Parathyroid adenoma (tissue), 2 donors: ENCODE data around the gene MAN1A1.

Experiments used
- H2AFZ ChIP-seq: fragments of 300-600 bp; sonication (generic); one replicate; pipeline ENCODE4 v1.7.0; 2017; ENCODE audit warnings: antibody characterized with exemption, mild to moderate bottlenecking
- H3K27ac ChIP-seq: fragments of 300-600 bp; sonication (generic); one replicate; pipeline ENCODE4 v1.7.0; 2017
- H3K27me3 ChIP-seq: fragments of 300-600 bp; sonication (generic); one replicate; pipeline ENCODE4 v1.7.0; 2017; ENCODE audit warnings: low read length; ENCODE audit not compliant: control insufficient read depth, insufficient read depth
- H3K36me3 ChIP-seq: fragments of 300-600 bp; sonication (generic); one replicate; pipeline ENCODE4 v1.7.0; 2017; ENCODE audit warnings: low read length; ENCODE audit not compliant: control insufficient read depth, insufficient read depth
- H3K4me1 ChIP-seq: fragments of 300-600 bp; sonication (generic); one replicate; pipeline ENCODE4 v1.7.0; 2017; ENCODE audit warnings: control low read depth
- H3K4me2 ChIP-seq: fragments of 300-600 bp; sonication (generic); one replicate; pipeline ENCODE4 v1.7.0; 2017; ENCODE audit warnings: low read length
- H3K4me3 ChIP-seq: fragments of 300-600 bp; sonication (generic); one replicate; pipeline ENCODE4 v1.7.0; 2017; ENCODE audit warnings: low read depth, low read length
- H3K79me2 ChIP-seq: fragments of 300-600 bp; sonication (generic); one replicate; pipeline ENCODE4 v1.7.0; 2017; ENCODE audit warnings: control low read depth
- H3K9ac ChIP-seq: fragments of 300-600 bp; sonication (generic); one replicate; pipeline ENCODE4 v1.7.0; 2017; ENCODE audit warnings: mild to moderate bottlenecking
- H3K9me3 ChIP-seq: fragments of 300-600 bp; sonication (generic); one replicate; pipeline ENCODE4 v1.7.0; 2017; ENCODE audit warnings: low read length; ENCODE audit not compliant: control insufficient read depth
- CTCF ChIP-seq: fragments of 300-600 bp; sonication (generic); IDR thresholded peaks from one replicate; pipeline ENCODE4 v1.7.0; 2017; ENCODE audit warnings: antibody characterized with exemption, mild to moderate bottlenecking
- donor health status: primary hyperparathyroidism.

Gene MAN1A1

GRCh38 chr6:119339941-119340456 lies 9.6 kb downstream of the MAN1A1 start:
- no peaks in the 10 kb centered on the region for H3K9me3 ChIP-seq
- no peak overlapping the region for H2AFZ ChIP-seq
- no peaks in the 10 kb centered on the region for H3K27me3 ChIP-seq
- no peak overlapping the region for H3K9ac ChIP-seq
- TF ChIP-seq CTCF, result no peak
- no peak overlapping the region for H3K4me2 ChIP-seq
- no peaks in the 10 kb centered on the region for H3K79me2 ChIP-seq
- no peaks in the 10 kb centered on the region for H3K4me1 ChIP-seq
- H3K36me3 ChIP-seq, result no peaks in the 10 kb centered on the region
- H3K4me3 ChIP-seq, result no peak overlapping the region
- no peak overlapping the region for H3K27ac ChIP-seq

- Histone ChIP-seq H3K27me3 (no peaks in the 10 kb centered on the region), H3K27ac (no peak overlapping the region), H3K4me1 (no peaks in the 10 kb centered on the region), H3K79me2 (no peaks in the 10 kb centered on the region), H3K9ac (no peak overlapping the region), H2AFZ (no peak overlapping the region), H3K9me3 (no peaks in the 10 kb centered on the region), H3K4me3 (no peak overlapping the region), H3K36me3 (no peaks in the 10 kb centered on the region), H3K4me2 (no peak overlapping the region)
- TF ChIP-seq CTCF, result no peak
Measured at GRCh38 chr6:119337762-119338161, 11.8 kb downstream of the MAN1A1 start.

- Histone ChIP-seq H3K79me2 (no peaks in the 10 kb centered on the region), H3K4me2 (no peak overlapping the region), H3K36me3 (no peaks in the 10 kb centered on the region), H3K27ac (no peak overlapping the region), H3K27me3 (no peaks in the 10 kb centered on the region), H2AFZ (no peak overlapping the region), H3K4me1 (no peaks in the 10 kb centered on the region), H3K9ac (no peak overlapping the region), H3K4me3 (no peak overlapping the region), H3K9me3 (no peaks in the 10 kb centered on the region)
- no peak for TF ChIP-seq CTCF
Measured at GRCh38 chr6:119337252-119337651, 12.3 kb downstream of the MAN1A1 start.

GRCh38 chr6:119334535-119335264 lies 14.9 kb downstream of the MAN1A1 start:
- Histone ChIP-seq H3K36me3 (no peaks in the 10 kb centered on the region), H2AFZ (no peak overlapping the region), H3K4me2 (no peak overlapping the region), H3K4me3 (no peak overlapping the region), H3K4me1 (no peaks in the 10 kb centered on the region), H3K27me3 (no peaks in the 10 kb centered on the region), H3K27ac (peak overlapping the region; percentile 40), H3K79me2 (no peaks in the 10 kb centered on the region), H3K9me3 (no peaks in the 10 kb centered on the region), H3K9ac (no peak overlapping the region)
- no peak for TF ChIP-seq CTCF
